SU-DHL-6 (cell line): ENCODE results near the gene LLCFC1.

ENCODE experiments used
- H2AFZ ChIP-seq: fragments of 200-600 bp; sonication (generic); 2 replicates; pipeline ENCODE4 v1.6.1; 2014; ENCODE audit warnings: low read depth, mild to moderate bottlenecking, moderate library complexity, mixed read lengths, antibody characterized with exemption, low read length; ENCODE audit not compliant: severe bottlenecking
- H3F3A ChIP-seq: fragments of 200-600 bp; shearing (Covaris generic); 2 replicates; pipeline ENCODE4 v1.6.0; 2016; ENCODE audit warnings: antibody characterized with exemption, mild to moderate bottlenecking; ENCODE audit not compliant: insufficient read depth
- H3K27ac ChIP-seq: fragments of 200-600 bp; sonication (generic); 2 replicates; pipeline ENCODE4 v1.5.1; 2016; ENCODE audit warnings: low read depth, mild to moderate bottlenecking, low read length, moderate library complexity, mixed read lengths
- H3K27me3 ChIP-seq: fragments of 200-600 bp; sonication (generic), shearing (Covaris generic); 2 replicates; pipeline ENCODE4 v1.6.0; 2014; ENCODE audit warnings: mild to moderate bottlenecking, low read length
- H3K36me3 ChIP-seq: fragments of 200-600 bp; sonication (generic); 2 replicates; pipeline ENCODE4 v1.6.1; 2014; ENCODE audit warnings: mild to moderate bottlenecking, low read length, mixed read lengths
- H3K4me2 ChIP-seq: fragments of 300-600, 200-600 bp; shearing (Covaris generic), sonication (generic); 2 replicates; pipeline ENCODE4 v1.6.0; 2014; ENCODE audit warnings: low read length, low read depth, mild to moderate bottlenecking; ENCODE audit not compliant: poor library complexity, severe bottlenecking
- H3K4me3 ChIP-seq: fragments of 200-600 bp; sonication (generic); 2 replicates; pipeline ENCODE4 v1.5.1; 2014; ENCODE audit warnings: antibody characterized with exemption, low read length, mild to moderate bottlenecking, mixed read lengths; ENCODE audit not compliant: insufficient read depth, poor library complexity, severe bottlenecking
- H3K79me2 ChIP-seq: fragments of 200-600 bp; sonication (generic); 2 replicates; pipeline ENCODE4 v1.6.1; 2014; ENCODE audit warnings: mild to moderate bottlenecking, low read length, moderate library complexity; ENCODE audit not compliant: insufficient read depth
- H3K9ac ChIP-seq: fragments of 200-600 bp; sonication (generic); 2 replicates; pipeline ENCODE4 v1.7.0; 2014; ENCODE audit warnings: mild to moderate bottlenecking, low read length
- H3K9me2 ChIP-seq: fragments of 200-600 bp; sonication (generic); replicated peaks from 2 replicates; pipeline ENCODE4 v1.6.1; 2014; ENCODE audit warnings: low read length; ENCODE audit not compliant: insufficient read depth
- H3K9me3 ChIP-seq: fragments of 200-600 bp; sonication (generic); 2 replicates; pipeline ENCODE4 v1.6.1; 2014; ENCODE audit warnings: low read length, mixed read lengths; ENCODE audit not compliant: insufficient read depth
- H4K20me1 ChIP-seq: fragments of 200-600 bp; sonication (generic); 2 replicates; pipeline ENCODE4 v1.6.1; 2014; ENCODE audit warnings: low read depth, mild to moderate bottlenecking, antibody characterized with exemption, low read length, moderate library complexity, mixed read lengths
- EZH2phosphoT487 ChIP-seq: fragments of 200-600 bp; sonication (generic), shearing (Covaris generic); conservative IDR thresholded peaks from 2 replicates; pipeline ENCODE4 v1.6.1; 2018; ENCODE audit warnings: mild to moderate bottlenecking, antibody characterized with exemption, low read length, moderate library complexity, mixed read lengths
- TF ChIP-seq, protein P1 (sequence below): fragments of 200-600 bp; sonication (generic); IDR thresholded peaks from one replicate; pipeline ENCODE4 v1.5.1; 2017; ENCODE audit warnings: antibody characterized with exemption, mild to moderate bottlenecking, low read length, moderate library complexity; ENCODE audit not compliant: insufficient read depth, poor library complexity, severe bottlenecking

Gene LLCFC1

DNA sequence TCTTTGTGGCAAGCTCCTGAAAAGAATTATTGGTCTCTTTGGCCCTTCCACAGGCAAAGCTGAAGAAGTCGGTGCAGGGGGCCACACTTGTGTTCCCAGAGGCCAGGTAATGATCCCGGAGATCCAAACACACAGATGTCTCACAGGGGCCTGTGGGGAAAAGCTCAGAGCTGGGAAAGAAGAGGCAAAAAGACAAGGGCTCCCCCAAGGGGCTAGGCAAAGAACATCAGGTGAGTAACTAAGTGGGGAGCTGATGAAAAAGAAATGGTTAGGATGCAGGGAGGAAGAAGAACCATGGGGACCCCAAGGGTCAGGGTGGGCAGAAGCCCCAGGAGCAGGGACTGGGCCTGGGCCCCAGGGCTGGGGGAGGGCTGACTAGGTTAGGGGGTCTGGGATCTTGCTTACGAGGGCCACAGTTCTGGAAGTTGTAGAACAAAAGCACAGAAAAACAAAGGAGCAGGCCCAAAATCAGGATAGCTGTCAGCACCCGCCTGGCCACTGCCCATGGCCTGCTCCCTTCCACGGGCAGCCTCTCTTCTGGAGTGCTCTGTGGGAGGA is 21.8 kb downstream of the LLCFC1 start:
- Histone ChIP-seq H3K27me3 (no peaks in the 10 kb centered on the region), H3K9me2 (no peaks in the 10 kb centered on the region), H3K4me3 (no peak overlapping the region), H3K9ac (no peak overlapping the region), H3K79me2 (no peaks in the 10 kb centered on the region), H3K4me2 (no peak overlapping the region), H3F3A (no peaks in the 10 kb centered on the region), H4K20me1 (no peaks in the 10 kb centered on the region), H3K27ac (no peak overlapping the region), H3K36me3 (no peaks in the 10 kb centered on the region), H3K9me3 (no peaks in the 10 kb centered on the region), H2AFZ (no peak overlapping the region)
- TF ChIP-seq, protein P1, sequence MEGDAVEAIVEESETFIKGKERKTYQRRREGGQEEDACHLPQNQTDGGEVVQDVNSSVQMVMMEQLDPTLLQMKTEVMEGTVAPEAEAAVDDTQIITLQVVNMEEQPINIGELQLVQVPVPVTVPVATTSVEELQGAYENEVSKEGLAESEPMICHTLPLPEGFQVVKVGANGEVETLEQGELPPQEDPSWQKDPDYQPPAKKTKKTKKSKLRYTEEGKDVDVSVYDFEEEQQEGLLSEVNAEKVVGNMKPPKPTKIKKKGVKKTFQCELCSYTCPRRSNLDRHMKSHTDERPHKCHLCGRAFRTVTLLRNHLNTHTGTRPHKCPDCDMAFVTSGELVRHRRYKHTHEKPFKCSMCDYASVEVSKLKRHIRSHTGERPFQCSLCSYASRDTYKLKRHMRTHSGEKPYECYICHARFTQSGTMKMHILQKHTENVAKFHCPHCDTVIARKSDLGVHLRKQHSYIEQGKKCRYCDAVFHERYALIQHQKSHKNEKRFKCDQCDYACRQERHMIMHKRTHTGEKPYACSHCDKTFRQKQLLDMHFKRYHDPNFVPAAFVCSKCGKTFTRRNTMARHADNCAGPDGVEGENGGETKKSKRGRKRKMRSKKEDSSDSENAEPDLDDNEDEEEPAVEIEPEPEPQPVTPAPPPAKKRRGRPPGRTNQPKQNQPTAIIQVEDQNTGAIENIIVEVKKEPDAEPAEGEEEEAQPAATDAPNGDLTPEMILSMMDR, result peak; percentile 24
- no peak for TF ChIP-seq EZH2phosphoT487

DNA sequence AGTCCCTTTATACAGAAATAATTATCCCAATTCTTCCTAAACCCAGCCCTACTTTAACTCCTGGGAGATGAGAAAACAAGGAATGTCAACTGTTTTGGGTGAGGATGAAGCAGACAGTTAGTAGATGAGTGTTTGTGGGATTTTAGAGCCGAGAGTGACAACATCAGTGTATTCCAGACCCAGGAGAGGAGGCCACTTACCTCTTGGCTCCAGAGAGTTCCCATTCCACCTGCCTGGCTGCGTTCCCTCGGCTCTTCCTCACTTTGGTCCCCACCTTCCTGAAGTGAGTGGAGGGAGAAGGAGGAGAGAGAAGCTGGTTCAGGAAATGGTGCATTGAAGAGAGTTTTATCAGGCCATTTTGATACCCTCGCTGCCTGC is 22.3 kb downstream of the LLCFC1 start:
- Histone ChIP-seq H3K36me3 (no peaks in the 10 kb centered on the region), H2AFZ (no peak overlapping the region), H3K27ac (no peak overlapping the region), H4K20me1 (no peaks in the 10 kb centered on the region), H3K9ac (no peak overlapping the region), H3K9me2 (no peaks in the 10 kb centered on the region), H3K9me3 (no peaks in the 10 kb centered on the region), H3K27me3 (no peaks in the 10 kb centered on the region), H3K4me3 (no peak overlapping the region), H3F3A (no peaks in the 10 kb centered on the region), H3K79me2 (no peaks in the 10 kb centered on the region), H3K4me2 (no peak overlapping the region)
- TF ChIP-seq EZH2phosphoT487, result no peak
- TF ChIP-seq, protein P1, result no peak

DNA sequence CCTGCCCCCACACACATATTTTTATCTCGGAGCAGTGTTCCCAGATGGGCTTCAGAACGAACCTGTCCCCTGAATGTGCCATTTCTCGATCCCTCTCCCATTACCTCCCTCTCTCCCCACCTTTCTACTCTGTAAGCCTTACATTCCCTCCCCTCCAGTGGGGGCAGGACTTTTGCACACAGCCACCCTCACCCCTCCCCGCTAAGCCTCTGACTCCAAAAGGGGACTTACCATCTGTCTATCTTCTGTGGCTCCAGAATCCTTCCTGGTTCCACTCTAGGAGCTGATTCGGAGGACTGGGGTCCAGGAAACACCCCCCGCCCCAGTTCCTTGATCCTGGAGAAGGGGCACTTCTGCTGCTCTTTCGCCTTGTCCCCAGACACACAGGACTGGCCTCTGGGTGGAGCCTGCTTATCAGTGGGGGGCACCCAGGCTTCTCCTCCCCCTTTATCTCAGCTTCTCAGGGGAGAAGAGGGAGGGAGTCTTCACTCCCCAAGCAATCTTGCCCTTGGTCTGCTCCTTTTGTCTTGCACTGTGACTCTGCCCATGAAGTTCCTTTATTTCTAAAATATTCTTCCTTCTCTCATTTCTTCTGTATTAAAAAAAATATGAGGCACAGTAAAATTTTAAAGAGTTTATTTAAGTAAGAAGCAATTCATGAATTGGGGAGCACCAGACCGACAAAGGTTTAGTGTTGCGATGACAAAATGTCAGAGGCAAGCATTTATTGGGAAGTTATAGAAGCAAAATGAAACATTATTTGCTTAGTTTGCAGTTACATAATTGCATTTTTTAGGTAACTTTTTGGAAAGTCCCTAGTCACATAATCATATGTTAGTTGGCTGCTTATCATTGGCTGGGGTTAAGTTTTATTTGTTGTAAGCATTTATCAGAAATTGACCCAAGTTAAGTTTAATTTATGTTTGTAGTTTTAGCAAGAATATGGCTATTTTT is 23.0 kb downstream of the LLCFC1 start, which contains the start of gene KEL:
TSS of gene KEL (minus strand) at position 391 of the 954 bp plus-strand sequence. CDS start at position 234, 157 bp downstream.
- H3K9me3 ChIP-seq, result no peaks in the 10 kb centered on the region
- no peaks in the 10 kb centered on the region for H3K36me3 ChIP-seq
- H2AFZ ChIP-seq, result no peak within 1 kb of the TSS
- TF ChIP-seq EZH2phosphoT487, result no peak
- TF ChIP-seq, protein P1, result no peak
- no peak within 1 kb of the TSS for H3K4me2 ChIP-seq
- H3K27ac ChIP-seq, result no peak within 1 kb of the TSS
- no peak within 1 kb of the TSS for H3K9ac ChIP-seq
- H4K20me1 ChIP-seq, result no peaks in the 10 kb centered on the region
- H3K4me3 ChIP-seq, result no peak within 1 kb of the TSS
- no peaks in the 10 kb centered on the region for H3K79me2 ChIP-seq
- no peaks in the 10 kb centered on the region for H3K27me3 ChIP-seq
- H3F3A ChIP-seq, result no peaks in the 10 kb centered on the region
- H3K9me2 ChIP-seq, result no peaks in the 10 kb centered on the region
